Spleen (tissue), 7 donors: ENCODE measurements around the gene ACTR5.

Experiments used
- CTCF ChIP-seq, 11 experiments: fragments of 200-600 bp in 7 of 11; fragments of 450-650 bp in 4 of 11; sonication (generic) in 4 of 11; IDR thresholded peaks in 8 of 11; conservative IDR thresholded peaks in 3 of 11; 1 replicate in 7 of 11; 2 replicates in 4 of 11; pipeline versions ENCODE4 v1.4.0 to v1.8.0; 2016 to 2021; ENCODE audit warnings: antibody characterized with exemption in 11 of 11, inconsistent platforms in 4 of 11, mild to moderate bottlenecking in 1 of 11
- POLR2A ChIP-seq, 3 donors: fragments of 450-650 bp; IDR thresholded peaks; one replicate each; pipeline ENCODE4 v1.5.1; 2017; ENCODE audit warnings: antibody characterized with exemption in 3 of 3, mild to moderate bottlenecking in 1 of 3
- donor health status: DM: no; HTN: no; CAD: no; lungs with moderate emphysema.
- donor health status: DM: no; HTN: no; CAD: no.
- donor health status: DM: no; HTN: no; CAD: no.

GRCh38 chr20:38703526-38703925 lies 44.7 kb upstream of the ACTR5 start:
- TF ChIP-seq POLR2A (IDR thresholded peaks at IDR 0.05) (no peak), CTCF (IDR thresholded peaks at IDR 0.05 in 8 of 11, conservative IDR thresholded peaks at IDR 0.05 in 3 of 11) (no peak)
